Keratinocyte (primary cell): ENCODE data around the gene LGR4. TPM values are rescaled to one million over a fixed set of nuclear protein-coding genes. Genes with fewer than 3 reads are reported as not detected.

Source experiments
- DNase-seq: peaks from one replicate; pipeline ENCODE4 v3.0.0-alpha.2; 2011; ENCODE audit warnings: low read depth, missing footprints, low spot score
- FAIRE-seq: peaks from 2 replicates; lab custom pipeline; 2011; peaks lifted over from hg19 to GRCh38; lab: Jason Lieb, UNC
- H2AFZ ChIP-seq: 2 replicates; pipeline ENCODE4 v1.6.0; 2012; ENCODE audit warnings: low read length, control low read depth, inconsistent platforms; ENCODE audit not compliant: control insufficient read depth
- H3K27ac ChIP-seq: 2 replicates; pipeline ENCODE4 v1.5.1; 2011; ENCODE audit warnings: low read length; ENCODE audit not compliant: control insufficient read depth, insufficient read depth
- H3K27me3 ChIP-seq: 3 replicates; pipeline ENCODE4 v1.6.0; 2011; ENCODE audit warnings: low read length; ENCODE audit not compliant: control insufficient read depth, insufficient read depth; ENCODE audit errors: extremely low read depth
- H3K36me3 ChIP-seq, 2 experiments: 2 replicates in 1 of 2; 3 replicates in 1 of 2; pipeline ENCODE4 v1.5.1; 2011; ENCODE audit warnings: low read length in 2 of 2, mild to moderate bottlenecking in 1 of 2; ENCODE audit not compliant: control insufficient read depth in 2 of 2, insufficient read depth in 2 of 2; ENCODE audit errors: extremely low read depth in 1 of 2
- H3K4me1 ChIP-seq: 3 replicates; pipeline ENCODE4 v1.5.1; 2011; ENCODE audit warnings: low read length; ENCODE audit not compliant: control insufficient read depth, insufficient read depth; ENCODE audit errors: extremely low read depth
- H3K4me2 ChIP-seq: 3 replicates; pipeline ENCODE4 v1.6.0; 2011; ENCODE audit warnings: low read depth, low read length; ENCODE audit not compliant: control insufficient read depth, insufficient read depth; ENCODE audit errors: extremely low read depth
- H3K4me3 ChIP-seq, 3 experiments: fragments of 200-600 bp in 1 of 3; sonication (generic) in 1 of 3; 2 replicates in 2 of 3; 3 replicates in 1 of 3; pipeline ENCODE4 v1.5.1; 2011 to 2016; ENCODE audit warnings: low read length in 3 of 3, mild to moderate bottlenecking in 3 of 3, control low read depth in 2 of 3, inconsistent platforms in 1 of 3, low read depth in 1 of 3, mixed read lengths in 1 of 3, mixed run types in 1 of 3, moderate library complexity in 1 of 3; ENCODE audit not compliant: control insufficient read depth in 2 of 3, insufficient read depth in 2 of 3; ENCODE audit errors: extremely low read depth in 1 of 3
- H3K79me2 ChIP-seq: 2 replicates; pipeline ENCODE4 v1.6.0; 2012; ENCODE audit warnings: low read length; ENCODE audit not compliant: control insufficient read depth, insufficient read depth
- H3K9ac ChIP-seq: 3 replicates; pipeline ENCODE4 v1.6.0; 2011; ENCODE audit warnings: low read length; ENCODE audit not compliant: control insufficient read depth, insufficient read depth; ENCODE audit errors: extremely low read depth
- H3K9me1 ChIP-seq: 3 replicates; pipeline ENCODE4 v1.6.0; 2011; ENCODE audit warnings: low read length; ENCODE audit not compliant: control insufficient read depth, insufficient read depth; ENCODE audit errors: extremely low read depth
- H3K9me3 ChIP-seq: 2 replicates; pipeline ENCODE4 v1.5.1; 2012; ENCODE audit warnings: low read depth, low read length; ENCODE audit not compliant: control insufficient read depth
- H4K20me1 ChIP-seq: 3 replicates; pipeline ENCODE4 v1.6.0; 2011; ENCODE audit warnings: low read length; ENCODE audit not compliant: control insufficient read depth, insufficient read depth; ENCODE audit errors: extremely low read depth
- CTCF ChIP-seq, 3 experiments: IDR thresholded peaks in 1 of 3; conservative IDR thresholded peaks in 1 of 3; optimal IDR thresholded peaks in 1 of 3; 2 replicates in 2 of 3; 3 replicates in 1 of 3; pipeline versions ENCODE3 to v1.5.1; 2011; ENCODE audit warnings: low read length in 3 of 3, mild to moderate bottlenecking in 3 of 3, moderate library complexity in 2 of 3, control low read depth in 1 of 3, inconsistent platforms in 1 of 3; ENCODE audit not compliant: insufficient read depth in 2 of 3; ENCODE audit errors: extremely low read depth in 1 of 3
- EZH2 ChIP-seq: IDR thresholded peaks from one replicate; pipeline ENCODE4 v1.6.1; 2012; ENCODE audit warnings: inconsistent platforms, mild to moderate bottlenecking, low read length, moderate library complexity
- dilution Hi-C: fragments of 300-500 bp; cut with MboI; formaldehyde crosslinking; loops from one replicate; pipeline ENCODE4 v1.7.0; 2020; ENCODE audit warnings: low sequenced_read_pairs; ENCODE audit not compliant: extremely low pct_ligation_motif_present
- polyA plus RNA-seq, 5 experiments: library from polyadenylated mRNA; depleted of rRNA in 3 of 5; stranded (reverse) in 3 of 5; stranded (forward) in 1 of 5; unstranded in 1 of 5; fragments of >200 nt; gene quantifications; 1 replicate in 1 of 5; 2 replicates in 3 of 5; 3 replicates in 1 of 5; pipeline versions ENCODE4 v1.2.1 to v1.2.3, GENCODE V29; 2011 to 2012; ENCODE audit warnings: missing spikeins in 2 of 5, low read depth in 1 of 5, low replicate concordance in 1 of 5

Gene LGR4
- polyA plus RNA-seq, 1 donor (not counting 4 experiments of a cell fraction or from before 2014, with no cell fraction given), result 49.7 TPM

- H2AFZ ChIP-seq, result no peak overlapping the region
- no peak overlapping the region for H3K9ac ChIP-seq
- no peak overlapping the region for H3K4me3 ChIP-seq
- H3K4me1 ChIP-seq, result peaks cover 11% of the 10 kb centered on the region
- TF ChIP-seq EZH2 (no peak), CTCF (optimal IDR thresholded peaks at IDR 0.05 in 1 of 3, IDR thresholded peaks at IDR 0.05 in 1 of 3, conservative IDR thresholded peaks at IDR 0.05 in 1 of 3; ENCODE audit: extremely low read depth in 1 of 3, insufficient read depth in 2 of 3, low read length in 3 of 3) (no peak)
- DNase-seq, result no peak
- H3K36me3 ChIP-seq, result peaks cover 3 to 11% of the 10 kb centered on the region in 2 experiments
- dilution Hi-C loops, result no loop called here
- H3K27me3 ChIP-seq, result no peaks in the 10 kb centered on the region
- H3K79me2 ChIP-seq, result peaks cover 11% of the 10 kb centered on the region
- no peak overlapping the region for H3K27ac ChIP-seq
- no peaks in the 10 kb centered on the region for H3K9me3 ChIP-seq
- no peaks in the 10 kb centered on the region for H4K20me1 ChIP-seq
- no peaks in the 10 kb centered on the region for H3K9me1 ChIP-seq
- FAIRE-seq, result peak; percentile 9
- H3K4me2 ChIP-seq, result no peak overlapping the region
These were observed 86.3 kb downstream of the LGR4 start for GRCh38 chr11:27386181-27386845.

DNA sequence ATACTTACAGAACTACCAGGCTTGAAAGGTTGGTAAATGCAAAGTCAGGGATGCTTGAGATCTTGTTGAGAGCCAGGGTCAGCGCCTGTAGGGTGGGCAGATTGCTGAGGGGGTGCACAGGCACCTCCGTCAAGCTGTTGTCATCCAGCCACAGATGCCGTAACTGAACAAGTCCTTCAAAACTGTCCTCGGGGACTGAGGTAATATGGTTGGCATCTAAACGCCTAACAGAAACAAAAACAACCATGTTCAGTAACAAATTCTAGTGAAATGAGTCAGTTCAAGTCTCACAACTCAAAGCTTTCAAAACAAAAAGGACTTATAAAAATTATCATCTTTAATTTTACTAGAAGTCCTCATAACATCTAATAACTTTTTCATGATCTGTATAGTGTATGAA is 87.3 kb downstream of the LGR4 start:
- no peak overlapping the region for H2AFZ ChIP-seq
- no peak overlapping the region for H3K4me2 ChIP-seq
- FAIRE-seq, result peak; percentile 53
- peak overlapping the region; percentile 23 for H3K27ac ChIP-seq
- DNase-seq, result no peak
- H3K4me3 ChIP-seq, result no peak overlapping the region
- no peak overlapping the region for H3K9ac ChIP-seq
- dilution Hi-C loops, result no loop called here
- peaks cover 5 to 9% of the 10 kb centered on the region in 2 experiments for H3K36me3 ChIP-seq
- no peaks in the 10 kb centered on the region for H4K20me1 ChIP-seq
- H3K9me3 ChIP-seq, result no peaks in the 10 kb centered on the region
- peaks cover 6% of the 10 kb centered on the region for H3K79me2 ChIP-seq
- no peaks in the 10 kb centered on the region for H3K27me3 ChIP-seq
- no peak for TF ChIP-seq CTCF (optimal IDR thresholded peaks at IDR 0.05 in 1 of 3, IDR thresholded peaks at IDR 0.05 in 1 of 3, conservative IDR thresholded peaks at IDR 0.05 in 1 of 3; ENCODE audit: extremely low read depth in 1 of 3, insufficient read depth in 2 of 3, low read length in 3 of 3)
- no peak for TF ChIP-seq EZH2
- H3K4me1 ChIP-seq, result peaks cover 2% of the 10 kb centered on the region
- H3K9me1 ChIP-seq, result no peaks in the 10 kb centered on the region
